H1 (cell line): ENCODE results near the gene RGL2. TPM values are rescaled to one million over a fixed set of nuclear protein-coding genes. Genes with fewer than 3 reads are reported as not detected.

Experiments
- KDM1A ChIP-seq: fragments of 200-600, 300-600 bp; sonication (generic); IDR thresholded peaks from 2 replicates; pipeline ENCODE4 v1.7.1; 2016; ENCODE audit warnings: mild to moderate bottlenecking, low read length, borderline replicate concordance
- KDM5A ChIP-seq: fragments of 200-600 bp; IDR thresholded peaks from 2 replicates; pipeline ENCODE4 v1.7.1; 2012; ENCODE audit warnings: mild to moderate bottlenecking, low read length, inconsistent platforms, mixed read lengths
- NRF1 ChIP-seq: IDR thresholded peaks from 2 replicates; pipeline ENCODE4 v1.6.1; 2011; ENCODE audit warnings: mild to moderate bottlenecking, low read depth, low read length, improper control_type of control experiment
- TCF12 ChIP-seq: IDR thresholded peaks from 2 replicates; pipeline ENCODE4 v1.6.1; 2011; ENCODE audit warnings: low read depth, mild to moderate bottlenecking, low read length
- polyA plus RNA-seq, 7 experiments: library from polyadenylated mRNA; depleted of rRNA in 3 of 7; stranded (reverse) in 5 of 7; unstranded in 2 of 7; fragments of >200 nt in 5 of 7; fragments of 200-250 nt in 2 of 7; gene quantifications; 1 replicate in 5 of 7; 2 replicates in 1 of 7; 4 replicates in 1 of 7; pipeline versions ENCODE4 v1.2.1 to v1.2.3, GENCODE V29; 2011 to 2013; ENCODE audit warnings: missing spikeins in 2 of 7, mixed read lengths in 2 of 7
- total RNA-seq: library from RNA; stranded (reverse); fragmentation: NEBNext Ultra II Directional; extraction: Animal tissue kit (Norgen Biotek cat#: 25700); gene quantifications from 2 replicates; pipeline ENCODE4 v1.2.1, GENCODE V29; 2021

RGL2 gene
- total and polyA plus RNA-seq, 2 of the 8 experiments (the other 6 are each of a cell fraction or from before 2014, with no cell fraction given): 58.1 to 80.3 TPM

GRCh38 chr6:33254591-33254990 is 44.2 kb downstream of the RGL2 start (continued):
- TF ChIP-seq KDM1A (no peak), NRF1 (no peak), TCF12 (no peak), KDM5A (no peak)
